IMR-90 (cell line): ENCODE data around the gene MSS51. TPM values are rescaled to one million over a fixed set of nuclear protein-coding genes. Genes with fewer than 3 reads are reported as not detected.

ENCODE experiments used
- ATAC-seq: fragments of 200-7000 bp; cut with Tn5 transposase; 2 replicates; pipeline ENCODE4 v1.9.1; 2020; ENCODE audit warnings: low read depth, mild to moderate bottlenecking, moderate library complexity
- BruUV-seq: library from RNA; stranded (reverse); fragments of 400-500 nt; replicated peaks from 2 replicates; lab custom pipeline; 2021; lab: Mats Ljungman, UMichigan
- CTCF ChIA-PET: fragments of 300-600 bp; formaldehyde crosslinking; extraction: SDS; loops from one replicate; lab custom pipeline; 2021; ENCODE audit warnings: antibody characterized with exemption; lab: Yijun Ruan, JAX
- POLR2A ChIA-PET: fragments of 300-600 bp; sonication (Branson Sonifier 250); formaldehyde crosslinking; loops from one replicate; lab custom pipeline; 2022; ENCODE audit warnings: antibody characterized with exemption; ENCODE audit not compliant: unreplicated experiment; lab: Charles Lee
- DNase-seq: peaks from one replicate; pipeline ENCODE4 v3.0.0; 2013
- H2AFZ ChIP-seq: replicated peaks from 2 replicates; pipeline ENCODE3; 2013; ENCODE audit warnings: low read length, mild to moderate bottlenecking; ENCODE audit not compliant: poor library complexity
- H2AK5ac ChIP-seq: 2 replicates; pipeline ENCODE4 v1.6.1; 2013; ENCODE audit warnings: low read depth, low read length, inconsistent platforms
- H2AK9ac ChIP-seq: replicated peaks from 2 replicates; pipeline ENCODE3; 2013; ENCODE audit warnings: mild to moderate bottlenecking, low read depth, low read length, moderate library complexity; ENCODE audit not compliant: poor library complexity
- H2BK120ac ChIP-seq: 2 replicates; pipeline ENCODE4 v1.6.1; 2013; ENCODE audit warnings: low read depth, low read length, inconsistent platforms
- H2BK15ac ChIP-seq: 3 replicates; pipeline ENCODE4 v1.6.1; 2013; ENCODE audit warnings: low read depth, low read length, inconsistent platforms
- H2BK20ac ChIP-seq: 2 replicates; pipeline ENCODE4 v1.6.1; 2013; ENCODE audit warnings: low read depth, mild to moderate bottlenecking, inconsistent platforms, low read length, moderate library complexity
- H2BK5ac ChIP-seq: 2 replicates; pipeline ENCODE4 v1.6.1; 2013; ENCODE audit warnings: mild to moderate bottlenecking, low read depth, low read length, inconsistent platforms; ENCODE audit not compliant: poor library complexity, severe bottlenecking
- H3K14ac ChIP-seq: replicated peaks from 2 replicates; pipeline ENCODE4 v1.6.1; 2013; ENCODE audit warnings: low read depth, low read length, inconsistent platforms
- H3K18ac ChIP-seq: 2 replicates; pipeline ENCODE4 v1.6.1; 2013; ENCODE audit warnings: low read depth, low read length, control low read depth
- H3K23ac ChIP-seq: 2 replicates; pipeline ENCODE4 v1.6.1; 2013; ENCODE audit warnings: low read depth, low read length, inconsistent platforms
- H3K27ac ChIP-seq: 2 replicates; pipeline ENCODE4 v1.5.1; 2013; ENCODE audit warnings: mild to moderate bottlenecking, control low read depth, low read length; ENCODE audit not compliant: insufficient read depth
- H3K27me3 ChIP-seq: 2 replicates; pipeline ENCODE4 v1.6.1; 2013; ENCODE audit warnings: low read length; ENCODE audit not compliant: control insufficient read depth, insufficient read depth
- H3K36me3 ChIP-seq: 2 replicates; pipeline ENCODE4 v1.6.1; 2013; ENCODE audit warnings: low read length, mixed read lengths; ENCODE audit not compliant: control insufficient read depth, insufficient read depth
- H3K4ac ChIP-seq: 2 replicates; pipeline ENCODE4 v1.6.1; 2013; ENCODE audit warnings: low read depth, low read length, inconsistent platforms
- H3K4me1 ChIP-seq: 2 replicates; pipeline ENCODE4 v1.6.1; 2013; ENCODE audit warnings: low read length, mixed read lengths; ENCODE audit not compliant: control insufficient read depth, insufficient read depth
- H3K4me2 ChIP-seq: 2 replicates; pipeline ENCODE4 v1.6.1; 2013; ENCODE audit warnings: low read depth, mild to moderate bottlenecking, control low read depth, low read length, moderate library complexity
- H3K4me3 ChIP-seq: 2 replicates; pipeline ENCODE4 v1.5.1; 2013; ENCODE audit warnings: low read depth, mild to moderate bottlenecking, control low read depth, low read length, moderate library complexity; ENCODE audit not compliant: insufficient read depth
- H3K56ac ChIP-seq: 2 replicates; pipeline ENCODE4 v1.6.1; 2013; ENCODE audit warnings: low read length, inconsistent platforms; ENCODE audit not compliant: insufficient read depth; ENCODE audit errors: extremely low read depth
- H3K79me1 ChIP-seq, 2 experiments: 2 replicates each; pipeline ENCODE4 v1.6.1; 2013; ENCODE audit warnings: low read length in 2 of 2, inconsistent platforms in 1 of 2, low read depth in 1 of 2
- H3K9ac ChIP-seq: 2 replicates; pipeline ENCODE4 v1.6.1; 2013; ENCODE audit warnings: low read depth, low read length, control low read depth
- H3K9me1 ChIP-seq: 2 replicates; pipeline ENCODE4 v1.6.1; 2013; ENCODE audit warnings: low read length, inconsistent platforms; ENCODE audit not compliant: insufficient read depth
- H3K9me3 ChIP-seq: 2 replicates; pipeline ENCODE4 v1.6.1; 2013; ENCODE audit warnings: low read length; ENCODE audit not compliant: control insufficient read depth, insufficient read depth
- H4K20me1 ChIP-seq: 2 replicates; pipeline ENCODE4 v1.6.1; 2013; ENCODE audit warnings: low read length, inconsistent platforms; ENCODE audit not compliant: insufficient read depth
- H4K5ac ChIP-seq: 2 replicates; pipeline ENCODE4 v1.6.1; 2013; ENCODE audit warnings: mild to moderate bottlenecking, low read depth, low read length, control low read depth
- H4K8ac ChIP-seq, 2 experiments: 2 replicates each; pipeline ENCODE4 v1.6.1; 2013; ENCODE audit warnings: low read depth in 2 of 2, low read length in 2 of 2, control low read depth in 1 of 2, inconsistent platforms in 1 of 2
- H4K91ac ChIP-seq: 2 replicates; pipeline ENCODE4 v1.6.1; 2013; ENCODE audit warnings: low read depth, low read length, inconsistent platforms; ENCODE audit not compliant: insufficient read depth
- BHLHE40 ChIP-seq: fragments of 150-350 bp; IDR thresholded peaks from 2 replicates; pipeline ENCODE4 v1.6.1; 2016; ENCODE audit warnings: mild to moderate bottlenecking, low read depth, low read length
- CEBPB ChIP-seq: IDR thresholded peaks from 2 replicates; pipeline ENCODE4 v1.6.1; 2012; ENCODE audit warnings: low read depth, low read length, improper control_type of control experiment
- CTCF ChIP-seq: conservative IDR thresholded peaks from 2 replicates; pipeline ENCODE4 v1.5.1; 2012; ENCODE audit warnings: mild to moderate bottlenecking, low read depth, low read length, improper control_type of control experiment
- FOS ChIP-seq: fragments of 150-350 bp; IDR thresholded peaks from 2 replicates; pipeline ENCODE4 v1.6.1; 2016; ENCODE audit warnings: low read depth, low read length
- MAFK ChIP-seq: IDR thresholded peaks from 2 replicates; pipeline ENCODE4 v1.6.1; 2012; ENCODE audit warnings: low read depth, low read length, improper control_type of control experiment
- MAZ ChIP-seq: IDR thresholded peaks from 2 replicates; pipeline ENCODE4 v1.6.1; 2012; ENCODE audit warnings: low read depth, mild to moderate bottlenecking, low read length, improper control_type of control experiment, moderate library complexity, borderline replicate concordance
- MXI1 ChIP-seq: IDR thresholded peaks from 2 replicates; pipeline ENCODE4 v1.6.1; 2012; ENCODE audit warnings: low read depth, mild to moderate bottlenecking, low read length, moderate library complexity, borderline replicate concordance
- NFE2L2 ChIP-seq: fragments of 150-350 bp; IDR thresholded peaks from 2 replicates; pipeline ENCODE4 v1.6.1; 2016; ENCODE audit warnings: low read depth, mild to moderate bottlenecking, low read length
- POLR2A ChIP-seq: IDR thresholded peaks from 2 replicates; pipeline ENCODE4 v1.6.1; 2012; ENCODE audit warnings: mild to moderate bottlenecking, low read depth, low read length
- RAD21 ChIP-seq: IDR thresholded peaks from 2 replicates; pipeline ENCODE4 v1.6.1; 2012; ENCODE audit warnings: low read length, improper control_type of control experiment
- RCOR1 ChIP-seq: IDR thresholded peaks from 2 replicates; pipeline ENCODE4 v1.6.1; 2012; ENCODE audit warnings: mild to moderate bottlenecking, low read length, improper control_type of control experiment; ENCODE audit not compliant: insufficient replicate concordance
- USF2 ChIP-seq: fragments of 150-350 bp; IDR thresholded peaks from 2 replicates; pipeline ENCODE4 v1.6.1; 2017; ENCODE audit warnings: mild to moderate bottlenecking, antibody characterized with exemption, low read length, low read depth
- WGBS, 2 experiments: methylation state at CpG; one replicate each; pipeline versions ENCODE4 v1.1.5 to v1.1.7; 2013; ENCODE audit warnings: missing lambda C conversion rate in 2 of 2; ENCODE audit not compliant: insufficient read length in 1 of 2; ENCODE audit errors: extremely low coverage in 2 of 2; 5-methylcytosine and 5-hydroxymethylcytosine counted together
- dilution Hi-C: fragments of 300-500 bp; cut with HindIII; formaldehyde crosslinking; loops from one replicate; pipeline ENCODE4 v1.14.3; 2018; ENCODE audit warnings: low sequenced_read_pairs; ENCODE audit not compliant: unreplicated experiment
- in situ Hi-C: fragments of 300-500 bp; cut with MboI; formaldehyde crosslinking; loops from 3 replicates; pipeline ENCODE4 v1.14.3; 2019; ENCODE audit warnings: low sequenced_read_pairs, inconsistent platforms, mixed read lengths
- intact Hi-C: fragments of 100-400 bp; cut with micrococcal nuclease; formaldehyde crosslinking; loops from 2 replicates; pipeline ENCODE4 v1.10.0; 2022
- polyA plus RNA-seq, 3 experiments: library from polyadenylated mRNA; depleted of rRNA; stranded (reverse); fragments of >200 nt; gene quantifications; 2 replicates each; pipeline ENCODE4 v1.2.3, GENCODE V29; 2012; ENCODE audit warnings: low replicate concordance in 1 of 3
- total RNA-seq: library from RNA; depleted of rRNA; stranded (reverse); fragments of >200 nt; gene quantifications from 2 replicates; pipeline ENCODE4 v1.2.3, GENCODE V29; 2012

The MSS51 gene
- total and polyA plus RNA-seq, 2 of the 4 experiments (the other 2 are of a cell fraction): 1.1 to 1.8 TPM

- in situ Hi-C loops: no loop called here
- Histone ChIP-seq H4K20me1 (no peaks in the 10 kb centered on the region), H3K4me3 (no peak overlapping the region), H2AK5ac (no peak overlapping the region), H2AK9ac (no peak overlapping the region), H3K4me1 (no peaks in the 10 kb centered on the region), H3K23ac (no peak overlapping the region), H2BK15ac (no peak overlapping the region), H4K8ac (no peak overlapping the region), H3K18ac (no peak overlapping the region), H2AFZ (no peak overlapping the region), H3K9me1 (no peaks in the 10 kb centered on the region), H3K27ac (no peak overlapping the region), H2BK20ac (no peak overlapping the region), H2BK120ac (no peak overlapping the region), H2BK5ac (no peak overlapping the region), H4K5ac (no peak overlapping the region), H4K91ac (no peak overlapping the region), H3K9me3 (no peaks in the 10 kb centered on the region), H3K4me2 (no peak overlapping the region), H3K27me3 (no peaks in the 10 kb centered on the region), H3K79me1 (peaks cover 3% of the 10 kb centered on the region in 2 experiments; a peak in 2 of 4 replicates), H3K36me3 (peaks cover 22% of the 10 kb centered on the region), H3K56ac (no peak overlapping the region), H3K9ac (no peak overlapping the region), H3K4ac (no peak overlapping the region), H3K14ac (no peak overlapping the region)
- WGBS, 2 experiments: no CpG with 5 or more reads among the region's 3 CpGs
- ChIA-PET POLR2A (interaction anchor here (0.5 to 0.6 kb wide), 2 partner anchors 10 to 16 kb away, joined by 8 to 22 read pairs; no protein-coding TSS in a partner anchor), CTCF (no interaction called here)
- no peak for TF ChIP-seq MAFK
- no peak for TF ChIP-seq CEBPB
- no peak for TF ChIP-seq CTCF
- TF ChIP-seq BHLHE40: no peak
- TF ChIP-seq USF2: no peak
- no peak for TF ChIP-seq MAZ
- no peak for TF ChIP-seq FOS
- no peak for TF ChIP-seq NFE2L2
- no peak for TF ChIP-seq RCOR1
- TF ChIP-seq RAD21: no peak
- TF ChIP-seq MXI1: no peak
- no peak for TF ChIP-seq POLR2A
- dilution Hi-C loops: no loop called here
- intact Hi-C loops: no loop called here
- ATAC-seq (no peak), DNase-seq (no peak)
- no TSS peak for BruUV-seq
Measured at GRCh38 chr10:73471226-73471625, 37.9 kb upstream of the MSS51 start.
